Ascending aorta (tissue), 2 donors: ENCODE results near the gene COL8A2. TPM values are rescaled to one million over a fixed set of nuclear protein-coding genes. Genes with fewer than 3 reads are reported as not detected.
A peak's percentile ranks its signal among the peaks of the same experiment; 100 is the strongest.

Source experiments
- DNase-seq, 2 donors: peaks; one replicate each; pipeline ENCODE4 v3.0.0-alpha.2; 2019; ENCODE audit warnings: low spot score in 2 of 2
- H3K27ac ChIP-seq, 2 donors: fragments of 200-600 bp; sonication (generic); one replicate each; pipeline ENCODE4 v1.5.1; 2016 to 2017; ENCODE audit warnings: mild to moderate bottlenecking in 1 of 2
- H3K27me3 ChIP-seq: fragments of 200-600 bp; sonication (generic); one replicate; pipeline ENCODE4 v1.5.1; 2017
- H3K36me3 ChIP-seq, 2 donors: fragments of 200-600 bp; sonication (generic); one replicate each; pipeline ENCODE4 v1.5.1; 2016
- H3K4me1 ChIP-seq, 2 donors: fragments of 200-600 bp; sonication (generic); one replicate each; pipeline ENCODE4 v1.5.1; 2016 to 2017; ENCODE audit warnings: mild to moderate bottlenecking in 1 of 2
- H3K4me3 ChIP-seq, 2 donors: fragments of 200-600 bp; sonication (generic); one replicate each; pipeline ENCODE4 v1.5.1; 2016 to 2017; ENCODE audit warnings: mild to moderate bottlenecking in 1 of 2
- H3K9me3 ChIP-seq, 2 donors: fragments of 200-600 bp; sonication (generic); one replicate each; pipeline ENCODE4 v1.5.1; 2016
- CTCF ChIP-seq, 3 experiments: fragments of 200-600 bp in 2 of 3; fragments of 450-650 bp in 1 of 3; sonication (generic) in 2 of 3; IDR thresholded peaks; one replicate each; pipeline ENCODE4 v1.5.1; 2016 to 2019; ENCODE audit warnings: antibody characterized with exemption in 3 of 3, mild to moderate bottlenecking in 1 of 3, moderate library complexity in 1 of 3
- intact Hi-C: fragments of 100-400 bp; cut with DNase I; formaldehyde crosslinking; loops from one replicate; pipeline ENCODE4 v1.15.1; 2023
- total RNA-seq: library from RNA; depleted of rRNA; stranded (reverse); fragments of >200 nt; gene quantifications from one replicate; pipeline ENCODE4 v1.1.0, GENCODE V29; 2016

The COL8A2 gene
- total RNA-seq, 1 donor from 2014 or later = 41.7 TPM

GRCh38 chr1:36155408-36156328, 30.6 kb upstream of the COL8A2 start, which contains the start of gene MAP7D1:
MAP7D1 (plus strand) TSS chr1:36156160; CDS start chr1:36156418, 258 bp downstream.
- Histone ChIP-seq H3K36me3 (peaks cover 0 to 2% of the 10 kb centered on the region in 2 donors), H3K4me1 (peaks cover 39 to 51% of the 10 kb centered on the region in 2 donors)
- peak; percentile 61 to 92 for DNase-seq

GRCh38 chr1:36154765-36155407, 29.9 kb upstream of the COL8A2 start:
- Histone ChIP-seq H3K27me3 (no peaks in the 10 kb centered on the region), H3K4me1 (peaks cover 43 to 51% of the 10 kb centered on the region in 2 donors), H3K9me3 (no peaks in the 10 kb centered on the region), H3K27ac (peak overlapping the region; percentile 98 to 100), H3K4me3 (peak overlapping the region; percentile 95 to 100), H3K36me3 (peaks cover 0 to 2% of the 10 kb centered on the region in 2 donors)
- no peak for DNase-seq
- intact Hi-C loops = loop anchor here (10.0 kb wide), 1 partner anchor 230 kb away; the partner anchor contains the start of gene STK40
- TF ChIP-seq CTCF (IDR thresholded peaks at IDR 0.05) = no peak

More at GRCh38 chr1:36155408-36156328, 30.6 kb upstream of the COL8A2 start, which contains the start of gene MAP7D1:
- no peak for TF ChIP-seq CTCF (IDR thresholded peaks at IDR 0.05)
- intact Hi-C loops = loop anchor here (2.0 to 10.0 kb wide), 2 partner anchors 33 to 229 kb away; partner anchors contain the start of gene STK40
- Histone ChIP-seq H3K27ac (peak within 1 kb of the TSS; percentile 98 to 100), H3K27me3 (no peaks in the 10 kb centered on the region), H3K9me3 (no peaks in the 10 kb centered on the region), H3K4me3 (peak within 1 kb of the TSS; percentile 95 to 100)

GRCh38 chr1:36154335-36154734, 29.3 kb upstream of the COL8A2 start:
- peaks cover 0 to 2% of the 10 kb centered on the region in 2 donors for H3K36me3 ChIP-seq
- no peak overlapping the region for H3K4me3 ChIP-seq
- H3K9me3 ChIP-seq = no peaks in the 10 kb centered on the region
- no peaks in the 10 kb centered on the region for H3K27me3 ChIP-seq
- no peak for DNase-seq
- H3K4me1 ChIP-seq = peaks cover 39 to 48% of the 10 kb centered on the region in 2 donors
- intact Hi-C loops = loop anchor here (10.0 kb wide), 1 partner anchor 230 kb away; the partner anchor contains the start of gene STK40
- peak overlapping the region; percentile 98 to 100 for H3K27ac ChIP-seq
- no peak for TF ChIP-seq CTCF (IDR thresholded peaks at IDR 0.05)

DNA sequence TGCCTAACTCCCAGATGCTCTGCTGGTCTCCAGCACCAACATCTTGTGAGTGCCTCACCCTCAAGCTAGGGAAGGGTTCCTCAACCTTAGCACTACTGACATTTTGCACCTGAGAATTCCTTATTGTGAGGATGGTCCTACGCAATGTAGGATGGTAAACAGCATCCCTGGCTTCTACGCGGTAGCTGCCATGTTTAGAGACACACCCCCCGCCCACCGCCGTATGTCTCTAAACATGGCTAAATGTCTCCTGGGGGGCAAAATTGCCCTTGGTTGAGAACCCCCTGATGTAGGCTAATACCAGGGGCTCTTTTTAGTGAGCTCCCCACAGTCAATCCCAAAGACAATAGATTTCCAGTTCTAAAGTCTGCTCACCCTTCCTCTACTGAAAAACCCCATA, 28.5 kb upstream of the COL8A2 start:
- no peak for DNase-seq
- Histone ChIP-seq H3K9me3 (no peaks in the 10 kb centered on the region), H3K27ac (peak overlapping the region; percentile 98), H3K4me3 (no peak overlapping the region), H3K27me3 (no peaks in the 10 kb centered on the region), H3K4me1 (peaks cover 34 to 40% of the 10 kb centered on the region in 2 donors), H3K36me3 (peaks cover 0 to 2% of the 10 kb centered on the region in 2 donors)
- intact Hi-C loops = loop anchor here (10.0 kb wide), 1 partner anchor 231 kb away; the partner anchor contains the start of gene STK40
- no peak for TF ChIP-seq CTCF (IDR thresholded peaks at IDR 0.05)

- H3K36me3 ChIP-seq = peaks cover 0 to 2% of the 10 kb centered on the region in 2 donors
- peaks cover 30 to 43% of the 10 kb centered on the region in 2 donors for H3K4me1 ChIP-seq
- no peak for TF ChIP-seq CTCF (IDR thresholded peaks at IDR 0.05)
- intact Hi-C loops = loop anchor here (10.0 kb wide), 1 partner anchor 233 kb away; the partner anchor contains the start of gene STK40
- H3K27ac ChIP-seq = peak overlapping the region; percentile 93 to 98
- H3K27me3 ChIP-seq = no peaks in the 10 kb centered on the region
- no peak for DNase-seq
- H3K9me3 ChIP-seq = no peaks in the 10 kb centered on the region
- H3K4me3 ChIP-seq = no peak overlapping the region
Observed at GRCh38 chr1:36151845-36152203, 26.8 kb upstream of the COL8A2 start.
